GM12878 (cell line): ENCODE measurements around the gene CORO2B. TPM values are rescaled to one million over a fixed set of nuclear protein-coding genes. Genes with fewer than 3 reads are reported as not detected.

ENCODE experiments used
- ATAC-seq: fragments of 200-7000 bp; cut with Tn5 transposase; 3 replicates; pipeline ENCODE4 v1.9.1; 2020; ENCODE audit warnings: mild to moderate bottlenecking, moderate library complexity
- BruUV-seq: library from RNA; stranded (reverse); fragments of 400-500 nt; replicated peaks from 2 replicates; lab custom pipeline; 2021; lab: Mats Ljungman, UMichigan
- CTCF ChIA-PET: fragments of 300-600 bp; sonication (Branson Sonifier 250); formaldehyde crosslinking; extraction: SDS; loops from one replicate; lab custom pipeline; 2021; ENCODE audit warnings: inconsistent platforms; lab: Yijun Ruan, JAX
- POLR2A ChIA-PET: fragments of 350-600 bp; formaldehyde crosslinking; extraction: SDS; loops from one replicate; lab custom pipeline; 2021; ENCODE audit warnings: inconsistent platforms; lab: Charles Lee
- RAD21 ChIA-PET: fragments of 300-600 bp; sonication (Branson Sonifier 250); formaldehyde crosslinking; loops from one replicate; lab custom pipeline; 2023; ENCODE audit warnings: antibody characterized with exemption; ENCODE audit not compliant: unreplicated experiment; lab: Charles Lee
- SMC1A ChIA-PET: fragments of 300-600 bp; sonication (Branson Sonifier 250); formaldehyde crosslinking; loops from one replicate; lab custom pipeline; 2023; ENCODE audit not compliant: unreplicated experiment, uncharacterized antibody; lab: Charles Lee
- DNase-seq: peaks from one replicate; pipeline ENCODE4 v3.0.0-alpha.2; 2011; ENCODE audit warnings: low read depth, low spot score
- FAIRE-seq: peaks from 3 replicates; lab custom pipeline; 2011; peaks lifted over from hg19 to GRCh38; lab: Jason Lieb, UNC
- H2AFZ ChIP-seq: 2 replicates; pipeline ENCODE4 v1.6.0; 2011; ENCODE audit warnings: low read depth, low read length, control low read depth; ENCODE audit not compliant: control insufficient read depth
- H3K27ac ChIP-seq: 2 replicates; pipeline ENCODE4 v1.5.1; 2011; ENCODE audit warnings: control low read depth; ENCODE audit not compliant: control insufficient read depth, insufficient read depth
- H3K27me3 ChIP-seq, 2 experiments: replicated peaks in 1 of 2; 2 replicates each; pipeline versions ENCODE4 v1.6.0 to v1.6.1; 2011; ENCODE audit warnings: low read length in 1 of 2; ENCODE audit not compliant: control insufficient read depth in 2 of 2, insufficient read depth in 2 of 2
- H3K36me3 ChIP-seq, 2 experiments: 2 replicates each; pipeline ENCODE4 v1.5.1; 2011; ENCODE audit warnings: low read length in 1 of 2; ENCODE audit not compliant: control insufficient read depth in 2 of 2, insufficient read depth in 2 of 2
- H3K4me1 ChIP-seq: 2 replicates; pipeline ENCODE4 v1.6.1; 2011; ENCODE audit warnings: mild to moderate bottlenecking, low read length, moderate library complexity, mixed read lengths; ENCODE audit not compliant: control insufficient read depth, insufficient read depth
- H3K4me2 ChIP-seq: 2 replicates; pipeline ENCODE4 v1.6.0; 2011; ENCODE audit warnings: control low read depth; ENCODE audit not compliant: control insufficient read depth, insufficient read depth
- H3K4me3 ChIP-seq: fragments of 200-600 bp; sonication (generic); 2 replicates; pipeline ENCODE4 v1.5.1; 2016
- H3K79me2 ChIP-seq: 2 replicates; pipeline ENCODE4 v1.6.0; 2011; ENCODE audit warnings: low read length; ENCODE audit not compliant: control insufficient read depth, insufficient read depth
- H3K9ac ChIP-seq: 2 replicates; pipeline ENCODE4 v1.8.0; 2011; ENCODE audit warnings: low read length, control low read depth, mixed read lengths; ENCODE audit not compliant: control insufficient read depth, insufficient read depth
- H3K9me3 ChIP-seq: replicated peaks from 3 replicates; pipeline ENCODE4 v1.5.1; 2011; ENCODE audit warnings: mild to moderate bottlenecking, low read length; ENCODE audit not compliant: control insufficient read depth, insufficient read depth
- H4K20me1 ChIP-seq: 2 replicates; pipeline ENCODE4 v1.6.0; 2011; ENCODE audit not compliant: control insufficient read depth, insufficient read depth
- CHD1 ChIP-seq: IDR thresholded peaks from 2 replicates; pipeline ENCODE4 v1.6.1; 2012; ENCODE audit warnings: low read depth, low read length, improper control_type of control experiment
- CREB1 ChIP-seq: IDR thresholded peaks from 2 replicates; pipeline ENCODE4 v1.6.1; 2012; ENCODE audit warnings: low read depth, mild to moderate bottlenecking, inconsistent platforms
- EGR1 ChIP-seq, 2 experiments: IDR thresholded peaks; 1 replicate in 1 of 2; 2 replicates in 1 of 2; pipeline ENCODE4 v1.6.1; 2011 to 2012; ENCODE audit warnings: low read depth in 2 of 2, low read length in 2 of 2, borderline replicate concordance in 1 of 2, mild to moderate bottlenecking in 1 of 2, moderate library complexity in 1 of 2
- EP300 ChIP-seq, 2 experiments: fragments of 150-350 bp in 1 of 2; IDR thresholded peaks; 2 replicates each; pipeline ENCODE4 v1.6.1; 2011 to 2012; ENCODE audit warnings: low read depth in 2 of 2, low read length in 2 of 2, borderline replicate concordance in 1 of 2, improper control_type of control experiment in 1 of 2, inconsistent platforms in 1 of 2; ENCODE audit not compliant: control insufficient read depth in 1 of 2
- FOXM1 ChIP-seq: IDR thresholded peaks from 2 replicates; pipeline ENCODE4 v1.6.1; 2012; ENCODE audit warnings: low read depth, mild to moderate bottlenecking, inconsistent platforms, low read length, moderate library complexity
- GABPA ChIP-seq: IDR thresholded peaks from 2 replicates; pipeline ENCODE4 v1.6.1; 2014; ENCODE audit warnings: antibody characterized with exemption, low read depth, mild to moderate bottlenecking, inconsistent platforms
- GATAD2B ChIP-seq: fragments of 450-650 bp; conservative IDR thresholded peaks from 2 replicates; pipeline ENCODE4 v1.6.1; 2017; ENCODE audit warnings: low read depth, mild to moderate bottlenecking, moderate library complexity
- HCFC1 ChIP-seq: fragments of 150-350 bp; IDR thresholded peaks from 2 replicates; pipeline ENCODE4 v1.6.1; 2014; ENCODE audit warnings: low read length
- JUNB ChIP-seq: IDR thresholded peaks from 2 replicates; pipeline ENCODE4 v1.6.1; 2016; ENCODE audit warnings: antibody characterized with exemption, mild to moderate bottlenecking
- RB1 ChIP-seq: fragments of 450-650 bp; formaldehyde crosslinking; IDR thresholded peaks from 2 replicates; pipeline ENCODE4 v1.6.1; 2017; ENCODE audit warnings: mild to moderate bottlenecking, borderline replicate concordance
- STAT3 ChIP-seq: IDR thresholded peaks from 2 replicates; pipeline ENCODE4 v1.6.1; 2011; ENCODE audit warnings: low read depth, low read length, improper control_type of control experiment
- TBL1XR1 ChIP-seq: IDR thresholded peaks from 2 replicates; pipeline ENCODE4 v1.6.1; 2012; ENCODE audit warnings: low read depth, low read length, improper control_type of control experiment
- ZNF274 ChIP-seq: IDR thresholded peaks from one replicate; pipeline ENCODE4 v1.8.0; 2011; ENCODE audit not compliant: insufficient read length, insufficient read depth
- WGBS: methylation state at CpG from one replicate; pipeline ENCODE4 v1.1.6; 2016; ENCODE audit warnings: low lambda C conversion rate; ENCODE audit not compliant: insufficient replicate concordance, insufficient coverage; ENCODE audit errors: missing lambda C conversion rate; 5-methylcytosine and 5-hydroxymethylcytosine counted together
- in situ Hi-C: fragments of 300-500 bp; cut with MboI; formaldehyde crosslinking; loops from 9 replicates; pipeline ENCODE4 v1.14.3; 2018; ENCODE audit warnings: mixed read lengths
- intact Hi-C: fragments of 100-400 bp; cut with micrococcal nuclease; formaldehyde crosslinking; loops from one replicate; pipeline ENCODE4 v1.14.2; 2022; ENCODE audit not compliant: unreplicated experiment
- polyA plus RNA-seq, 11 experiments: library from polyadenylated mRNA; depleted of rRNA in 4 of 11; unstranded in 6 of 11; stranded (reverse) in 5 of 11; fragments of >200 nt; fragmentation: Nextera tagmentation in 4 of 11; fragmentation: Illumina TruSeq in 1 of 11; extraction: Ambion mirVana in 4 of 11; extraction: Trizol in 1 of 11; gene quantifications; 1 replicate in 1 of 11; 2 replicates in 10 of 11; pipeline versions ENCODE4 v1.2.1 to v1.2.3, GENCODE V29; 2011 to 2016; ENCODE audit warnings: inconsistent platforms in 2 of 11, missing spikeins in 2 of 11, low read depth in 1 of 11
- total RNA-seq, 4 experiments: library from RNA; depleted of rRNA in 3 of 4; stranded (reverse); fragments of >200 nt in 3 of 4; fragmentation: Illumina TruSeq in 1 of 4; extraction: Trizol in 1 of 4; gene quantifications; 2 replicates each; pipeline versions ENCODE4 v1.2.1 to v1.2.3, GENCODE V29; 2013 to 2021
- TF ChIP-seq, protein P1 (sequence below): fragments of 450-650 bp; IDR thresholded peaks from 2 replicates; pipeline ENCODE4 v1.6.1; 2017; ENCODE audit warnings: borderline replicate concordance
- TF ChIP-seq, protein P2 (sequence below): fragments of 450-650 bp; IDR thresholded peaks from 2 replicates; pipeline ENCODE4 v1.6.1; 2017; ENCODE audit warnings: mild to moderate bottlenecking, low read depth, inconsistent platforms; ENCODE audit not compliant: poor library complexity, severe bottlenecking
- TF ChIP-seq, protein P3 (sequence below): IDR thresholded peaks from 2 replicates; pipeline ENCODE4 v1.6.1; 2012; ENCODE audit warnings: low read depth, low read length, improper control_type of control experiment

The CORO2B gene
- total and polyA plus RNA-seq, 10 of the 15 experiments (the other 5 are each of a cell fraction or from before 2014, with no cell fraction given), result 0.05 to 0.73 (median 0.13) TPM; not detected in 4

- no peaks in the 10 kb centered on the region for H3K4me1 ChIP-seq
- no peaks in the 10 kb centered on the region for H3K79me2 ChIP-seq
- no peaks in the 10 kb centered on the region for H4K20me1 ChIP-seq
- intact Hi-C loops, result no loop called here
- H2AFZ ChIP-seq, result no peak overlapping the region
- RAD21 ChIA-PET, result no interaction called here
- H3K4me2 ChIP-seq, result no peak overlapping the region
- TF ChIP-seq RB1, result no peak
- TF ChIP-seq, protein P1, sequence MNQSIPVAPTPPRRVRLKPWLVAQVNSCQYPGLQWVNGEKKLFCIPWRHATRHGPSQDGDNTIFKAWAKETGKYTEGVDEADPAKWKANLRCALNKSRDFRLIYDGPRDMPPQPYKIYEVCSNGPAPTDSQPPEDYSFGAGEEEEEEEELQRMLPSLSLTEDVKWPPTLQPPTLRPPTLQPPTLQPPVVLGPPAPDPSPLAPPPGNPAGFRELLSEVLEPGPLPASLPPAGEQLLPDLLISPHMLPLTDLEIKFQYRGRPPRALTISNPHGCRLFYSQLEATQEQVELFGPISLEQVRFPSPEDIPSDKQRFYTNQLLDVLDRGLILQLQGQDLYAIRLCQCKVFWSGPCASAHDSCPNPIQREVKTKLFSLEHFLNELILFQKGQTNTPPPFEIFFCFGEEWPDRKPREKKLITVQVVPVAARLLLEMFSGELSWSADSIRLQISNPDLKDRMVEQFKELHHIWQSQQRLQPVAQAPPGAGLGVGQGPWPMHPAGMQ, result no peak
- no peak for TF ChIP-seq TBL1XR1
- no peak for TF ChIP-seq CREB1
- TF ChIP-seq STAT3, result no peak
- TF ChIP-seq ZNF274, result no peak
- TF ChIP-seq GABPA, result no peak
- TF ChIP-seq, protein P2, sequence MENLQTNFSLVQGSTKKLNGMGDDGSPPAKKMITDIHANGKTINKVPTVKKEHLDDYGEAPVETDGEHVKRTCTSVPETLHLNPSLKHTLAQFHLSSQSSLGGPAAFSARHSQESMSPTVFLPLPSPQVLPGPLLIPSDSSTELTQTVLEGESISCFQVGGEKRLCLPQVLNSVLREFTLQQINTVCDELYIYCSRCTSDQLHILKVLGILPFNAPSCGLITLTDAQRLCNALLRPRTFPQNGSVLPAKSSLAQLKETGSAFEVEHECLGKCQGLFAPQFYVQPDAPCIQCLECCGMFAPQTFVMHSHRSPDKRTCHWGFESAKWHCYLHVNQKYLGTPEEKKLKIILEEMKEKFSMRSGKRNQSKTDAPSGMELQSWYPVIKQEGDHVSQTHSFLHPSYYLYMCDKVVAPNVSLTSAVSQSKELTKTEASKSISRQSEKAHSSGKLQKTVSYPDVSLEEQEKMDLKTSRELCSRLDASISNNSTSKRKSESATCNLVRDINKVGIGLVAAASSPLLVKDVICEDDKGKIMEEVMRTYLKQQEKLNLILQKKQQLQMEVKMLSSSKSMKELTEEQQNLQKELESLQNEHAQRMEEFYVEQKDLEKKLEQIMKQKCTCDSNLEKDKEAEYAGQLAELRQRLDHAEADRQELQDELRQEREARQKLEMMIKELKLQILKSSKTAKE, result no peak
- TF ChIP-seq, protein P3, sequence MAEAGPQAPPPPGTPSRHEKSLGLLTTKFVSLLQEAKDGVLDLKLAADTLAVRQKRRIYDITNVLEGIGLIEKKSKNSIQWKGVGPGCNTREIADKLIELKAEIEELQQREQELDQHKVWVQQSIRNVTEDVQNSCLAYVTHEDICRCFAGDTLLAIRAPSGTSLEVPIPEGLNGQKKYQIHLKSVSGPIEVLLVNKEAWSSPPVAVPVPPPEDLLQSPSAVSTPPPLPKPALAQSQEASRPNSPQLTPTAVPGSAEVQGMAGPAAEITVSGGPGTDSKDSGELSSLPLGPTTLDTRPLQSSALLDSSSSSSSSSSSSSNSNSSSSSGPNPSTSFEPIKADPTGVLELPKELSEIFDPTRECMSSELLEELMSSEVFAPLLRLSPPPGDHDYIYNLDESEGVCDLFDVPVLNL, result no peak
- TF ChIP-seq FOXM1, result no peak
- no peak for TF ChIP-seq EGR1 (IDR thresholded peaks at IDR 0.05; ENCODE audit: borderline replicate concordance in 1 of 2, low read depth in 2 of 2, low read length in 2 of 2)
- no peak for TF ChIP-seq JUNB
- no peak for TF ChIP-seq HCFC1
- TF ChIP-seq GATAD2B, result no peak
- TF ChIP-seq CHD1, result no peak
- TF ChIP-seq EP300 (IDR thresholded peaks at IDR 0.05; ENCODE audit: borderline replicate concordance in 1 of 2, control insufficient read depth in 1 of 2, low read depth in 2 of 2, low read length in 2 of 2), result no peak
- no peak overlapping the region for H3K9ac ChIP-seq
- peaks cover 3 to 10% of the 10 kb centered on the region in 2 experiments; a peak in 3 of 4 replicates for H3K27me3 ChIP-seq
- POLR2A ChIA-PET, result no interaction called here
- no TSS peak for BruUV-seq
- no peaks in the 10 kb centered on the region for H3K36me3 ChIP-seq
- CTCF ChIA-PET, result interaction anchor here (1.5 to 3.0 kb wide), 2 partner anchors 38 to 82 kb away, joined by 3 to 8 read pairs; no protein-coding TSS in a partner anchor
- no peaks in the 10 kb centered on the region for H3K9me3 ChIP-seq
- no peak overlapping the region for H3K4me3 ChIP-seq
- WGBS, result 71% methylated on average over 4 of the region's 4 CpGs
- ATAC-seq (no peak), FAIRE-seq (no peak), DNase-seq (no peak)
- H3K27ac ChIP-seq, result no peak overlapping the region
- in situ Hi-C loops, result no loop called here
- SMC1A ChIA-PET, result no interaction called here
These were observed 13.3 kb downstream of the CORO2B start for GRCh38 chr15:68592054-68592453.
